ENCODE measurements around the gene HIGD1C.

- no peak for TF ChIP-seq ATF3 (CRISPR knock-in tag; conservative IDR thresholded peaks at IDR 0.05)
- TF ChIP-seq TCF7 (CRISPR knock-in tag; IDR thresholded peaks at IDR 0.05; ENCODE audit: low read depth): no peak
- TF ChIP-seq ZNF263 (CRISPR knock-in tag; IDR thresholded peaks at IDR 0.05; ENCODE audit: low read depth): no peak
- TF ChIP-seq, protein P1, sequence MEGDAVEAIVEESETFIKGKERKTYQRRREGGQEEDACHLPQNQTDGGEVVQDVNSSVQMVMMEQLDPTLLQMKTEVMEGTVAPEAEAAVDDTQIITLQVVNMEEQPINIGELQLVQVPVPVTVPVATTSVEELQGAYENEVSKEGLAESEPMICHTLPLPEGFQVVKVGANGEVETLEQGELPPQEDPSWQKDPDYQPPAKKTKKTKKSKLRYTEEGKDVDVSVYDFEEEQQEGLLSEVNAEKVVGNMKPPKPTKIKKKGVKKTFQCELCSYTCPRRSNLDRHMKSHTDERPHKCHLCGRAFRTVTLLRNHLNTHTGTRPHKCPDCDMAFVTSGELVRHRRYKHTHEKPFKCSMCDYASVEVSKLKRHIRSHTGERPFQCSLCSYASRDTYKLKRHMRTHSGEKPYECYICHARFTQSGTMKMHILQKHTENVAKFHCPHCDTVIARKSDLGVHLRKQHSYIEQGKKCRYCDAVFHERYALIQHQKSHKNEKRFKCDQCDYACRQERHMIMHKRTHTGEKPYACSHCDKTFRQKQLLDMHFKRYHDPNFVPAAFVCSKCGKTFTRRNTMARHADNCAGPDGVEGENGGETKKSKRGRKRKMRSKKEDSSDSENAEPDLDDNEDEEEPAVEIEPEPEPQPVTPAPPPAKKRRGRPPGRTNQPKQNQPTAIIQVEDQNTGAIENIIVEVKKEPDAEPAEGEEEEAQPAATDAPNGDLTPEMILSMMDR (IDR thresholded peaks at IDR 0.05): no peak
- no peak for TF ChIP-seq USF2 (CRISPR knock-in tag; IDR thresholded peaks at IDR 0.05)
- TF ChIP-seq, protein P2, sequence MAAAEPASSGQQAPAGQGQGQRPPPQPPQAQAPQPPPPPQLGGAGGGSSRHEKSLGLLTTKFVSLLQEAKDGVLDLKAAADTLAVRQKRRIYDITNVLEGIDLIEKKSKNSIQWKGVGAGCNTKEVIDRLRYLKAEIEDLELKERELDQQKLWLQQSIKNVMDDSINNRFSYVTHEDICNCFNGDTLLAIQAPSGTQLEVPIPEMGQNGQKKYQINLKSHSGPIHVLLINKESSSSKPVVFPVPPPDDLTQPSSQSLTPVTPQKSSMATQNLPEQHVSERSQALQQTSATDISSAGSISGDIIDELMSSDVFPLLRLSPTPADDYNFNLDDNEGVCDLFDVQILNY (CRISPR knock-in tag; IDR thresholded peaks at IDR 0.05): no peak
- TF ChIP-seq ZBTB21 (CRISPR knock-in tag; IDR thresholded peaks at IDR 0.05; ENCODE audit: borderline replicate concordance): no peak
- TF ChIP-seq AR (CRISPR knock-in tag; IDR thresholded peaks at IDR 0.05): no peak
- no peak for TF ChIP-seq JUN (CRISPR knock-in tag; IDR thresholded peaks at IDR 0.05)
- TF ChIP-seq ZBTB43 (CRISPR knock-in tag; IDR thresholded peaks at IDR 0.05): no peak
- no peak for TF ChIP-seq NFYB (CRISPR knock-in tag; conservative IDR thresholded peaks at IDR 0.05; ENCODE audit: low read depth)
- TF ChIP-seq, protein P3, sequence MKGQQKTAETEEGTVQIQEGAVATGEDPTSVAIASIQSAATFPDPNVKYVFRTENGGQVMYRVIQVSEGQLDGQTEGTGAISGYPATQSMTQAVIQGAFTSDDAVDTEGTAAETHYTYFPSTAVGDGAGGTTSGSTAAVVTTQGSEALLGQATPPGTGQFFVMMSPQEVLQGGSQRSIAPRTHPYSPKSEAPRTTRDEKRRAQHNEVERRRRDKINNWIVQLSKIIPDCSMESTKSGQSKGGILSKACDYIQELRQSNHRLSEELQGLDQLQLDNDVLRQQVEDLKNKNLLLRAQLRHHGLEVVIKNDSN (CRISPR knock-in tag; IDR thresholded peaks at IDR 0.05): no peak
- no peak for TF ChIP-seq ZNF121 (CRISPR knock-in tag; IDR thresholded peaks at IDR 0.05)
Observed at GRCh38 chr12:51004504-51004903, 52.2 kb downstream of the HIGD1C start.

Measured in WTC11 (cell line).